NB4 (cell line): ENCODE measurements around the gene EHBP1L1.

ENCODE experiments used
- CTCF ChIP-seq: IDR thresholded peaks from one replicate; pipeline ENCODE4 v1.5.1; 2012; ENCODE audit warnings: low read depth, low read length
- POLR2A ChIP-seq: IDR thresholded peaks from 2 replicates; pipeline ENCODE4 v1.6.1; 2011; ENCODE audit warnings: mild to moderate bottlenecking; ENCODE audit not compliant: insufficient read length; ENCODE audit errors: extremely low read depth

GRCh38 chr11:65545853-65546216, 30.0 kb upstream of the EHBP1L1 start:
- no peak for TF ChIP-seq CTCF
- no peak for TF ChIP-seq POLR2A
